Endothelial cell of hepatic sinusoid (primary cell): ENCODE measurements around the gene CSTA.

Experiments
- in situ Hi-C: cut with HindIII; loops from 2 replicates; pipeline ENCODE4 v1.10.0; 2017; ENCODE audit warnings: low sequenced_read_pairs

The CSTA gene

GRCh38 chr3:122324871-122325323, at the start of gene CSTA:
Gene CSTA (plus strand): TSS chr3:122325248. CDS start chr3:122325293, 45 bp downstream.
- in situ Hi-C loops: no loop called here

- in situ Hi-C loops: no loop called here
Measured at GRCh38 chr3:122281891-122282290, 43.2 kb upstream of the CSTA start.

DNA sequence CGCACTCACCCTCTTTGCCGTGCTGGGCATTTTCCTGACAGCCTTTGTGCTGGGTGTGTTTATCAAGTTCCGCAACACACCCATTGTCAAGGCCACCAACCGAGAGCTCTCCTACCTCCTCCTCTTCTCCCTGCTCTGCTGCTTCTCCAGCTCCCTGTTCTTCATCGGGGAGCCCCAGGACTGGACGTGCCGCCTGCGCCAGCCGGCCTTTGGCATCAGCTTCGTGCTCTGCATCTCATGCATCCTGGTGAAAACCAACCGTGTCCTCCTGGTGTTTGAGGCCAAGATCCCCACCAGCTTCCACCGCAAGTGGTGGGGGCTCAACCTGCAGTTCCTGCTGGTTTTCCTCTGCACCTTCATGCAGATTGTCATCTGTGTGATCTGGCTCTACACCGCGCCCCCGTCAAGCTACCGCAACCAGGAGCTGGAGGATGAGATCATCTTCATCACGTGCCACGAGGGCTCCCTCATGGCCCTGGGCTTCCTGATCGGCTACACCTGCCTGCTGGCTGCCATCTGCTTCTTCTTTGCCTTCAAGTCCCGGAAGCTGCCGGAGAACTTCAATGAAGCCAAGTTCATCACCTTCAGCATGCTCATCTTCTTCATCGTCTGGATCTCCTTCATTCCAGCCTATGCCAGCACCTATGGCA, 41.1 kb upstream of the CSTA start:
- in situ Hi-C loops: no loop called here

DNA sequence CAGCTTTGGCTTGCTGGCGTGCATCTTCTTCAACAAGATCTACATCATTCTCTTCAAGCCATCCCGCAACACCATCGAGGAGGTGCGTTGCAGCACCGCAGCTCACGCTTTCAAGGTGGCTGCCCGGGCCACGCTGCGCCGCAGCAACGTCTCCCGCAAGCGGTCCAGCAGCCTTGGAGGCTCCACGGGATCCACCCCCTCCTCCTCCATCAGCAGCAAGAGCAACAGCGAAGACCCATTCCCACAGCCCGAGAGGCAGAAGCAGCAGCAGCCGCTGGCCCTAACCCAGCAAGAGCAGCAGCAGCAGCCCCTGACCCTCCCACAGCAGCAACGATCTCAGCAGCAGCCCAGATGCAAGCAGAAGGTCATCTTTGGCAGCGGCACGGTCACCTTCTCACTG, 40.6 kb upstream of the CSTA start:
- in situ Hi-C loops: no loop called here

- in situ Hi-C loops: no loop called here
Measured at GRCh38 chr3:122294359-122294758, 30.7 kb upstream of the CSTA start.

DNA sequence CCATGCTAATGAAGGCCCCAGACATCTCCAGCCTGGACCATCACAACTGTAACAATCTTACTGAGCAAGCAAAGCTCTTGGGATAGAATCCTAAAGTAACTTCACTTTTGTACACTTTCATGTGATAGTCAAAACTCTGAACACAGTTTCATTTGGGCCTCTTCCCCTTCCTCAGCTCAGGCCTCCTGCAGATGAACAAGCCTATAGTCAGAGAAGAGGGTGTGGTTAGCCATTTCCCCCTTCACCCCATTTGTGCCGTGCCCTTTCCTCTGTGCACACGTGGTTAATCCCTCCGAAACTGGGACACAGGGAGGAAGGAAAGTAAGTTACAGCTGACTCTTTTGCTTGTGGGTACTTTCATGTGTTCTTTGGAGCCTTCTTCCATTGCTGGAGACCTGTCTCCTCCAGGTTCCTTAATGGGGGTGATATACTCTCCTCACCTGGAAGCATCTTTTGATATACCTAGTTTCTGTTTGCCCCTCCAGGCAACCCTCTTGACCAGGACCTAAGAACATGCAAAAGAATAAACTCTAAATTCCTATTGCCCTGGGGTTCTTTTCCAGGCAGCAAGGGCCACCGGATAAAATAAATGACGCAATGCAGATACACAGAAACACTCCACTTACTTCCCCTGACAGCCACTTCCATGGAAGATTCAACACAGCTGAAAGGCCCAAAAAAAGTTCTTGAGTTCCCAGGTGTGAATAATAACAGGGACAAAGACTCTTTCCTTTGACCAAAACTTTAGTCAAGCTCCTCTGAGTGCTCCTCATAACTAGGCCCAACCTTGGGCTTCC, 29.6 kb upstream of the CSTA start:
- in situ Hi-C loops: no loop called here

DNA sequence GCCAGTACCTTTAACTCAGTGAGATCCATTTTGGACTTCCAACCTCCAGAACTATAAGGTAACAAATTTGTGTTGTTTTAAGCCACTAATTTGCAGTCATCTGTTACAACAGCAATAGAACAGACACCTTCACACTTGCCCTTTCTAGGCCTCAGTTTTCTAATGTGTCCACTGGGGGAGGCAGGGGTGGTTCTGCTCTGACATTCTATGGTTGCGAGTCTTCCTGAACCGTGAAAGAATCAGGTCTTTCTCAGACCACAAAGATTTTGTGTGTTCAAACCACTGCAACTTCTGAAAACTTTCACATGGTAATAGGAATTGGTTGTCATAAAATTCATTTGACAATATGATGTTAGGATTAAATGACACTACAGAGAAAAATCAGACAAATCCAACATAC, 26.8 kb upstream of the CSTA start:
- in situ Hi-C loops: no loop called here

DNA sequence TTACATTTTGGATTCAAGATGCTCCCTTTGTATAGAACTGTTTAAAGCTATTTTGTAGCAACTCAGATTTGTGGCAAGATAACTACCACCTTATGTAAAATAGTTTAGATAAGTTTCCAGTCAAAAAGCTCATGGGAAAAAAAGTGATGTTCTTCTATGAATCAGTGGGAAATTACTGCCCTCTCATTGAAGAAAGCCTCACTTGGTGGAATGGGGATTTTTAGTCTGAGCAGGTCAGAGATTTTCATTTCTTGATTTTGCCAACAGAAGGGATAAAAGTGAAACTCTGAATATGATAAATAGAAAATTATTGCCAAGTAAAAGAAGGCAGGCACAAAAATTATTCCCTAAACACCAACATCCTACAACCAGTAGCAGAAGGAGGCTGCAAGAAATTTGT, 25.8 kb upstream of the CSTA start:
- in situ Hi-C loops: no loop called here

- in situ Hi-C loops: no loop called here
Measured at GRCh38 chr3:122299872-122300460, 25.1 kb upstream of the CSTA start.

GRCh38 chr3:122301063-122301462, 24.0 kb upstream of the CSTA start:
- in situ Hi-C loops: no loop called here

- in situ Hi-C loops: no loop called here
Measured at GRCh38 chr3:122305818-122306621, 19.0 kb upstream of the CSTA start.

DNA sequence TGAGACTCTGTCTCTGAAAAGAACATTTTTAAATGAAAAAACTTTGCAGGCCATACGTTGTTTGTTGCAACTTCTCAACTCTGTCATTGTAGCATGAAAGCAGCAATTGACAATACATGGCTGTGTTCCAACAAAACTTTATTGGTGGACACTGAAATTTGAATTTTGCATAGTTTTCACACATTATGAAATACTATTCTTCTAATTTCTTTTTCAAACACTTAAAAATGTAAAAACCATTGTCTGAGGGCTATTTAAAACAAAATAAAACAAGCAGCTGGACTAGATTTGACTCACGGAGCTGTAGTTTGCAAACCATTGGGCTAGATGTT, 18.5 kb upstream of the CSTA start:
- in situ Hi-C loops: no loop called here

- in situ Hi-C loops: no loop called here
Measured at GRCh38 chr3:122307094-122307687, 17.9 kb upstream of the CSTA start.

GRCh38 chr3:122307976-122308375, 17.1 kb upstream of the CSTA start:
- in situ Hi-C loops: no loop called here

- in situ Hi-C loops: no loop called here
Measured at GRCh38 chr3:122310361-122310760, 14.7 kb upstream of the CSTA start.

DNA sequence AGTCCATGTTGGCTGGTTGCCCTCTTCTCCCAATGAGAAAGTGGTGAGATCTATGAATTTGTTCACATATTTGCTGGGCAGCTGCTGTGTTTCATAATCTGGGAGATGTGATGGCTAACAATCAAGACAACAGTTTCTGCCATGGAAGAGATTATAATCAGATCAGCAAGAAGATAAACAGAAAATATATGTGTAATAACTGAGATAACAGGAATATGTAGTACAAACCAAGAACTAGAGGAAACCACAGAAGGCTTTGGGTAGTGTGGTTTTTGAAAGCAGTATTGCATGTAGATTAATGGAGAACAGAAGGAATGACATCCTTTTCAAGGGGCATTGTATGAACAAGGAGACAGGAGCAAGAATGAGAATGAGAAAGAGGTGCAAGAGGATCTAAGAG, 12.2 kb upstream of the CSTA start:
- in situ Hi-C loops: no loop called here

DNA sequence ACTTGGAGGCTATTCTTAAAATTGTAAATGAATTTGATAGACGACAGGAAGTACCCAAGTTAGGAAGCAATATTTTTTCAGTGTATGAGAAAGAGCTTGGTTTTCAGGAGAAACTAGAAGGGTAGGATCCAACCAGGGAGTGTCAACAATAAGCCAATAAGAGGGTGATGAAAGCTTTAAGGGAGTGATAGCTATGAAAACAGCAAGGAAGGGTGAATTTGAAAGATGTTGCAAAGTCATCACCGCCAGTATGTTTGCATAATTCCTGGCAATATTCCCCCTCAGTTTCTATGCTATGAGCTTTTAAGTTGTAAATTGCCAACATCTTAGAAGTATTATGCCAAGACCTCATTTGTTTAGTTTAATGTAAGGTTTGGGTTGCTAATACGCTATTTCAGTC, 11.8 kb upstream of the CSTA start:
- in situ Hi-C loops: no loop called here

DNA sequence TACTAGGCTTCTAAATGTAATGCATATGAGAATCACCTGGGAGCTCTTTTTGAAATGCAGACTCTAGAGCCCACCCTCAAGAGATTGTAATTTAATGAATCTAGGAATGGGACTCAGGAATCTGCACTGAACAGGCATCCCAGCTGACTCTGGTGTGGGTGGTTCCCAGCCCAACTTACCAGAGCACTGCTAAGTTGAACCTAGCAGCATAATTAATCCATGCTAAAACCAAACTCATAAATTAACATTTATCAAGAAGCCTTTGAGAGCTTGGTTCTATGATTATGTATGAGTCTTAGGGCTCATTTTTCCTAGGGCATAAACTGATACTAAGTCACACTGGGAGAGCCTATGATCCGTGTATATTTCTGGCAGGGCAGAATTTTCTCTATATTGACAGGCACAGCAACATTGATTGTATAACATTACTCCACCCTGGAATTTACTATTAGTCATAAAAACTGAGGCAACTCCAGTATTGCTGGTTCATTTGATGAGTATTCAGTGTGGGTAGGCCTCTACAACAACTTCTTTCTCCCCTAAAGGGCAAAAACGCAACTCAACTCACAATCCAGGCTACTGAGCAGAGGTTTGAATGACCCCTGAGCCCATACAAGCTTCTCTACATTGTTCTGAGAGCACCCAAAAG, 10.7 kb upstream of the CSTA start:
- in situ Hi-C loops: no loop called here

- in situ Hi-C loops: no loop called here
Measured at GRCh38 chr3:122315619-122316018, 9.4 kb upstream of the CSTA start.

- in situ Hi-C loops: no loop called here
Measured at GRCh38 chr3:122316368-122316767, 8.7 kb upstream of the CSTA start.

GRCh38 chr3:122318620-122319019, 6.4 kb upstream of the CSTA start:
- in situ Hi-C loops: no loop called here
